ENCODE measurements around the gene EP400.

The EP400 gene

DNA sequence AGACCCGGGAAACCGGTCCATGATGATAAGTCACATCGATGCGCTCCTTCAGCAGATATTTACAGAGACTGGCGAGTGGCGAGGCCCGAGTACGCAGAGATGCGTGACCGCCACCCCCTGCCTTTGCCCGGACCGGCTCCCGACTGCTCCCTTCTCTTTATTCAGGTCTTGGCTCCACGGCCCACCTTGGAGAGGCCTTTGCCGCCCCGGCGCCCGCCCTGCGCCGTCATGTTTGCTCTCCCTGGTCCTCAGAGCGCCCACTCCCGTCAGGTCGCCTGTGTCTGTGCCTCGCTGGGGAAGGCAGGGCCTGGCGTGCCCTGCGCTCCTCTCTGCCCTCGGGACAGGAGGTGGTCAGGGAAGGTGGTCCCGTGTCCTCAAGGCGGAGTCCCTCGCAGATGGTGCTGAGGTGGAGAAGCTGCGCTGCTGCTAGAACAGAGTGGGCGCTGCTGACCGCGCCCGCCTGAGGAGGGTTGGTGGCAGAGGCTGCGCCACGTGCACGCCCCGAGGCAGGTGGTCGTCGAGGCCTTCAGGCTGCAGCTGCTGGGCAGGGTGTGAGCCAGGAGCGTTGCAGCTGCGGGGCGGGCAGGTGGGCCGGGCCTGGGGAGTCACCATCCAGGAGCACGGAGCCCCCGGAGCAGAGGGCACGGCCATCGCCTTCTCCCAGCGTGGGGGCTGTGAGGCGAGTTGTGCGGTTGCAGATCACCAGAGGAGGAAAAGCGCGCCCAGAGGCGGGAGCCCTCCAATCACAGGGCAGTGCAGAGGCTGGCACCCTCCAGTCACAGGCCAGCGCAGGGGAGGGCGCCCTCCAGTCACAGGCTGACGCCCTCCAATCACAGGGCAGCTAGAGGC is 167.2 kb downstream of the EP400 start:
- FAIRE-seq: no peak
- DNase-seq (ENCODE audit: insufficient read length, low spot score): no peak

DNA sequence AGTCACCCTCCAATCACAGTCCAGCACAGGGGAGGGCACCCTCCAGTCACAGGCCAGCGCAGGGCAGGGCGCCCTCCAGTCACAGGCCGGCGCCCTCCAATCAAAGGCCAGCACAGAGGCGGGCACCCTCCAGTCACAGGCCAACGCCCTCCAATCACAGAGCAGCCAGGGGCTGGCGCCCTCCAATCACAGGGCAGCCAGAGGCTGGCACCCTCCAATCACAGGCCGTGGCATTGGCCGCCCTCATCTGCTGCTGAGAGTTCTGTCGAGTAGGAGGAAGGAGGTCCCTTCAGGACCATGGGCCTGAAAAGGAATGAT is 167.8 kb downstream of the EP400 start:
- TF ChIP-seq PAX5 (IDR thresholded peaks at IDR 0.05; ENCODE audit: insufficient read depth, low read length, severe bottlenecking) (no peak), POU2F2 (IDR thresholded peaks at IDR 0.05; ENCODE audit: low read depth, low read length) (no peak), POLR2AphosphoS5 (IDR thresholded peaks at IDR 0.05; ENCODE audit: low read depth, low read length) (no peak), SPI1 (IDR thresholded peaks at IDR 0.05; ENCODE audit: low read depth, low read length) (no peak), TAF1 (IDR thresholded peaks at IDR 0.05; ENCODE audit: low read depth, low read length) (no peak), POLR2A (IDR thresholded peaks at IDR 0.05; ENCODE audit: low read depth, low read length) (no peak)
- DNase-seq (ENCODE audit: insufficient read length, low spot score): no peak
- FAIRE-seq: no peak

More for the DNA sequence above, 167.2 kb downstream of the EP400 start:
- no peak for TF ChIP-seq PAX5 (IDR thresholded peaks at IDR 0.05; ENCODE audit: insufficient read depth, low read length, severe bottlenecking)
- TF ChIP-seq POU2F2 (IDR thresholded peaks at IDR 0.05; ENCODE audit: low read depth, low read length): no peak
- no peak for TF ChIP-seq SPI1 (IDR thresholded peaks at IDR 0.05; ENCODE audit: low read depth, low read length)
- TF ChIP-seq POLR2AphosphoS5 (IDR thresholded peaks at IDR 0.05; ENCODE audit: low read depth, low read length): no peak
- no peak for TF ChIP-seq POLR2A (IDR thresholded peaks at IDR 0.05; ENCODE audit: low read depth, low read length)
- no peak for TF ChIP-seq TAF1 (IDR thresholded peaks at IDR 0.05; ENCODE audit: low read depth, low read length)

GRCh38 chr12:132118876-132119275 is 169.1 kb downstream of the EP400 start:
- DNase-seq (ENCODE audit: insufficient read length, low spot score) (no peak), FAIRE-seq (no peak)
- TF ChIP-seq POU2F2 (IDR thresholded peaks at IDR 0.05; ENCODE audit: low read depth, low read length) (no peak), TAF1 (IDR thresholded peaks at IDR 0.05; ENCODE audit: low read depth, low read length) (no peak), POLR2A (IDR thresholded peaks at IDR 0.05; ENCODE audit: low read depth, low read length) (no peak), POLR2AphosphoS5 (IDR thresholded peaks at IDR 0.05; ENCODE audit: low read depth, low read length) (no peak), SPI1 (IDR thresholded peaks at IDR 0.05; ENCODE audit: low read depth, low read length) (no peak), PAX5 (IDR thresholded peaks at IDR 0.05; ENCODE audit: insufficient read depth, low read length, severe bottlenecking) (no peak)

DNA sequence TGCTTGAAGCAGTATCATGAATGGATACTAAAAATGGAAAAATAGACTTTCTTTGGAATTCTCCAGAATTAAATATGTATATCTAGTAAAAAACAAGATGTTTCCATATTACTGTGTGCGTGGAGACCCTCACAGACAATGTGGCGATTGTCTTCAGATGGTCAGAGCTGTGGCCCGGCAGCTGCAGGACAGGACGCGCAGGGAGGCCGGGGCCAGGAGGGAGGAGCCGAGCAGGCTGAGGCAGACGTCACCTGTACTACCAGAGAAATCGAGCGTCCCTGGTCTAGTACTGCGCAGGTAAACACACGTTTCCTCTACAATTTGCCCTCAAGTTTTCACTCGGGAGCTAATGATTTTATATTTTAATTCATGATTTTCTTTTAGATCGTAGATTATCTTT is 171.5 kb downstream of the EP400 start:
- FAIRE-seq: no peak
- TF ChIP-seq POLR2A (IDR thresholded peaks at IDR 0.05; ENCODE audit: low read depth, low read length) (no peak), SPI1 (IDR thresholded peaks at IDR 0.05; ENCODE audit: low read depth, low read length) (no peak), PAX5 (IDR thresholded peaks at IDR 0.05; ENCODE audit: insufficient read depth, low read length, severe bottlenecking) (no peak)
- no peak for DNase-seq (ENCODE audit: insufficient read length, low spot score)

- no peak for DNase-seq (ENCODE audit: insufficient read length, low spot score)
Observed at GRCh38 chr12:132123970-132124765, 174.4 kb downstream of the EP400 start.

DNA sequence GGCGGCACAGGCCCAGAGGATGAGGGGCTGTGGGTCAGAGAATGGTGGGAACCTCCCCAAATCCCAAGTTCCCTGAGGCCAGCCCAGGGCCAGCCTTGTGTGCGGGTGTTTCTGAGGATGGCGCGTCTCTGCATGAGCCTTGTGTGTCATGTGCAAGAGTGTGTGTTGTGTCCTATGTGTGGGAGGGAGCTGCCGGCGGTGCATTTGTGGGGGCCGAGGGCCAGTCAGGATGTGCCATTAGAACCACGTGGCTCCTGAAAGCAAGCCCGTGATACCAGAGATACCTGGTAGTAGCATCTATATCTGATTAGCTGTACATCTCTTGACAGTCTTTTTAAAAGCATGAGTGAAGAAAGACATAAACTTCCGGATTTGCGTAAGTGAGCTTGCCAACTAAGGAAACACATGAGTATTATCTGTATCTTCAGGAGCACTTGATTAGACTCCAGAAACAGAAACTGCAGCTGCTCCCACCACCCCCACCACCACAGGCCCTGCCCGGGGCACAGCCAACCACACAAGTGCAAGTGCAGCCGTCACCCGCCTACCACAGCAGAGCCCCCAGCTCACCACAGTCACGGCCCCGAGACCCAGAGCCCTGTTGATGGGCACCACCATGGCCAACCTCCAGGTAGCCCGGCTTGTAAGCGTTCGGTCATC is 175.2 kb downstream of the EP400 start:
- no peak for TF ChIP-seq TAF1 (IDR thresholded peaks at IDR 0.05; ENCODE audit: low read depth, low read length)
- TF ChIP-seq POLR2AphosphoS5 (IDR thresholded peaks at IDR 0.05; ENCODE audit: low read depth, low read length): no peak
- no peak for TF ChIP-seq SPI1 (IDR thresholded peaks at IDR 0.05; ENCODE audit: low read depth, low read length)
- no peak for TF ChIP-seq POU2F2 (IDR thresholded peaks at IDR 0.05; ENCODE audit: low read depth, low read length)
- TF ChIP-seq PAX5 (IDR thresholded peaks at IDR 0.05; ENCODE audit: insufficient read depth, low read length, severe bottlenecking): no peak
- no peak for TF ChIP-seq POLR2A (IDR thresholded peaks at IDR 0.05; ENCODE audit: low read depth, low read length)
- DNase-seq (ENCODE audit: insufficient read length, low spot score) (no peak), FAIRE-seq (no peak)

More at GRCh38 chr12:132123970-132124765, 174.4 kb downstream of the EP400 start:
- TF ChIP-seq SPI1 (IDR thresholded peaks at IDR 0.05; ENCODE audit: low read depth, low read length) (no peak), POU2F2 (IDR thresholded peaks at IDR 0.05; ENCODE audit: low read depth, low read length) (no peak), POLR2AphosphoS5 (IDR thresholded peaks at IDR 0.05; ENCODE audit: low read depth, low read length) (no peak), TAF1 (IDR thresholded peaks at IDR 0.05; ENCODE audit: low read depth, low read length) (no peak), POLR2A (IDR thresholded peaks at IDR 0.05; ENCODE audit: low read depth, low read length) (no peak), PAX5 (IDR thresholded peaks at IDR 0.05; ENCODE audit: insufficient read depth, low read length, severe bottlenecking) (no peak)
- FAIRE-seq: no peak

DNA sequence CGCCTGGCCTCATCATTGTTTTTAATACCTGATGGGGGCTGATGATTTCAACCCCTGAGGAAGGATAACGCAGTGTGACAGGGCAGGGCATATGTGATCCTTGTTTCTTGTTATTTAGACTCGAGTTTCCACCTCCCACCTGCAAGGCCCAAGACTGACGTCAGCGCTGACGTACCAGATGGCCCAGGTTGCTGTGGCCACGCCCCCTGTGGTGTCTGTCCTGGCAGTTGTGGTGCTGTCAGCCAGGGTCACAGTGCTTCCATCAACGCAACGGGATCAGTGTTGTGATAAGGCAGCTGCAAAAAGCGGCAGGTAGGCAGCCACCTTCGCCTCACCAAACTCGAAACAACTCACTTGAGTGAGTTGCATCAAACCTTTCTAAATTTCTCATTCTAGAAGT is 176.0 kb downstream of the EP400 start:
- TF ChIP-seq POU2F2 (IDR thresholded peaks at IDR 0.05; ENCODE audit: low read depth, low read length) (no peak), PAX5 (IDR thresholded peaks at IDR 0.05; ENCODE audit: insufficient read depth, low read length, severe bottlenecking) (no peak), POLR2AphosphoS5 (IDR thresholded peaks at IDR 0.05; ENCODE audit: low read depth, low read length) (no peak), POLR2A (IDR thresholded peaks at IDR 0.05; ENCODE audit: low read depth, low read length) (no peak), TAF1 (IDR thresholded peaks at IDR 0.05; ENCODE audit: low read depth, low read length) (no peak), SPI1 (IDR thresholded peaks at IDR 0.05; ENCODE audit: low read depth, low read length) (no peak)
- FAIRE-seq (no peak), DNase-seq (ENCODE audit: insufficient read length, low spot score) (no peak)

GRCh38 chr12:132127041-132127440 is 177.3 kb downstream of the EP400 start:
- DNase-seq (ENCODE audit: insufficient read length, low spot score): no peak
- no peak for FAIRE-seq
- TF ChIP-seq POU2F2 (IDR thresholded peaks at IDR 0.05; ENCODE audit: low read depth, low read length) (no peak), PAX5 (IDR thresholded peaks at IDR 0.05; ENCODE audit: insufficient read depth, low read length, severe bottlenecking) (no peak), POLR2A (IDR thresholded peaks at IDR 0.05; ENCODE audit: low read depth, low read length) (no peak), POLR2AphosphoS5 (IDR thresholded peaks at IDR 0.05; ENCODE audit: low read depth, low read length) (no peak), SPI1 (IDR thresholded peaks at IDR 0.05; ENCODE audit: low read depth, low read length) (no peak), TAF1 (IDR thresholded peaks at IDR 0.05; ENCODE audit: low read depth, low read length) (no peak)

GRCh38 chr12:132129007-132129406 is 179.3 kb downstream of the EP400 start:
- DNase-seq (ENCODE audit: insufficient read length, low spot score) (no peak), FAIRE-seq (no peak)
- TF ChIP-seq POLR2A (IDR thresholded peaks at IDR 0.05; ENCODE audit: low read depth, low read length) (no peak), TAF1 (IDR thresholded peaks at IDR 0.05; ENCODE audit: low read depth, low read length) (no peak), POU2F2 (IDR thresholded peaks at IDR 0.05; ENCODE audit: low read depth, low read length) (no peak), SPI1 (IDR thresholded peaks at IDR 0.05; ENCODE audit: low read depth, low read length) (no peak), POLR2AphosphoS5 (IDR thresholded peaks at IDR 0.05; ENCODE audit: low read depth, low read length) (no peak), PAX5 (IDR thresholded peaks at IDR 0.05; ENCODE audit: insufficient read depth, low read length, severe bottlenecking) (no peak)

Measured in GM12891 (cell line).